Measurements from ENCODE around the gene PSMD6. TPM values are rescaled to one million over a fixed set of nuclear protein-coding genes. Genes with fewer than 3 reads are reported as not detected.
A peak's percentile ranks its signal among the peaks of the same experiment; 100 is the strongest.

PSMD6 gene
- total RNA-seq, 4 donors from 2014 or later = 73.1 to 97.4 (median 79.5) TPM

DNA sequence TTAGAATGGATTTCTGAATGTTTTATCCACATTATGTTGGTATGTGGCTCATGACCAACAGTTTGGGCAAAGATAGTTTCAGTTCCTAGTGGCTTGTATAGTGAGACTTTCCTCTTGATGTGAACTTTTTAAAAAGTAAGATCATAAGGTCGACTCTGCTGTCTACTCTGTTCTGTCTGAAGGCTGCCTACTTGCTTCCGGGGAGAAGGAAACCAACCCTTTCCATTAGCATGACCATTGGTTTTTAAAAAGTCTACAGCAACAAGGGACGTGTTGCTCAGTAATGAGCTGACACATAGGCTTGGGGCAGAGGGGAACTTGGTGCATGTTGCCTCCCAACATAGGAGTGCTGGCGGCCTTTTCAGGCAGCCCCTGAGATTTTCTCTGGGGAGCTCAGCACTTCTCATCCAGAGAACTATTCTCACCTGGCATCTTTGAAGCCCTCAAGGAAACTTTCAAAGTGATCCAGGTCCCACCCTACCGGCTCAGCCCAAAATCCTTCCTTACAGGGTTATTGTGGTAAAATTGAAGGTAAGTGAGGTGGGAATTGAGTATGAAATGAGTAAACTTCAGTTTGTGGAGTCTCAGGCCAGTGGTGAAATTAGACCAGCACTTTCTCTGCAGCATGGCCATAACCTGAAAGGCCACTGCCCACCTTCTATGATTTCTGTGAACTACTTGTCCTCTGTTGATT is 30.6 kb downstream of the PSMD6 start:
- H3K4me3 ChIP-seq = no peak overlapping the region
- H3K27ac ChIP-seq = peak overlapping the region in 1 of 4 donors; percentile 17
- no peak for ATAC-seq
- no peaks in the 10 kb centered on the region for H3K9me3 ChIP-seq
- TF ChIP-seq POLR2A (IDR thresholded peaks at IDR 0.05) = no peak
- TF ChIP-seq, protein P1, sequence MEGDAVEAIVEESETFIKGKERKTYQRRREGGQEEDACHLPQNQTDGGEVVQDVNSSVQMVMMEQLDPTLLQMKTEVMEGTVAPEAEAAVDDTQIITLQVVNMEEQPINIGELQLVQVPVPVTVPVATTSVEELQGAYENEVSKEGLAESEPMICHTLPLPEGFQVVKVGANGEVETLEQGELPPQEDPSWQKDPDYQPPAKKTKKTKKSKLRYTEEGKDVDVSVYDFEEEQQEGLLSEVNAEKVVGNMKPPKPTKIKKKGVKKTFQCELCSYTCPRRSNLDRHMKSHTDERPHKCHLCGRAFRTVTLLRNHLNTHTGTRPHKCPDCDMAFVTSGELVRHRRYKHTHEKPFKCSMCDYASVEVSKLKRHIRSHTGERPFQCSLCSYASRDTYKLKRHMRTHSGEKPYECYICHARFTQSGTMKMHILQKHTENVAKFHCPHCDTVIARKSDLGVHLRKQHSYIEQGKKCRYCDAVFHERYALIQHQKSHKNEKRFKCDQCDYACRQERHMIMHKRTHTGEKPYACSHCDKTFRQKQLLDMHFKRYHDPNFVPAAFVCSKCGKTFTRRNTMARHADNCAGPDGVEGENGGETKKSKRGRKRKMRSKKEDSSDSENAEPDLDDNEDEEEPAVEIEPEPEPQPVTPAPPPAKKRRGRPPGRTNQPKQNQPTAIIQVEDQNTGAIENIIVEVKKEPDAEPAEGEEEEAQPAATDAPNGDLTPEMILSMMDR (IDR thresholded peaks at IDR 0.05) = no peak
- TF ChIP-seq EP300 (IDR thresholded peaks at IDR 0.05) = no peak
- no peak for TF ChIP-seq POLR2AphosphoS5 (IDR thresholded peaks at IDR 0.05)
- 83 to 89% methylated on average over 1 to 4 of the region's 5 CpGs for WGBS, 2 donors (ENCODE audit: low coverage in 1 of 2)
- peaks cover 0 to 14% (median 0%) of the 10 kb centered on the region in 3 donors for H3K4me1 ChIP-seq
- H3K27me3 ChIP-seq = no peaks in the 10 kb centered on the region
- H3K36me3 ChIP-seq = peaks cover 0 to 94% of the 10 kb centered on the region in 2 donors

DNA sequence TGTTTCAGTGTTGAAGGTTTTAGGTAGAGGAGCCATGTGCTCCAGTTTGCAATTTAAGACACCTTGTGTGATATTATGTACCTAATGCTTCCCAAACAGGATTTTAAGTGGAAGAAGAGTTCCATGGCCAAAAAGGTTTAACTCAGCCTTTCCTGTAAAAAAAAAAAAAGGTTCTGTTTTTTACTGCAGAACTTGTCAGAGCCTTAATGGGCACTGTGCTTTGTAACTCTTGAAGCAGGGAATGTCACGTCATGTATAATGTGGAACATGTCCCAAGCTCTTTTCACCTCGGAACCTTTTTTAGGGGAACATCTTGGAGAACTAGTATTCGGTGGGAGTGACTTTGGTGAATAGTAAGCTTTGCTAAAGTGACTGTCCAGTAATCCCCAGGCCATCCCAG is 31.6 kb downstream of the PSMD6 start:
- H3K27me3 ChIP-seq = no peaks in the 10 kb centered on the region
- H3K36me3 ChIP-seq = peaks cover 0 to 94% of the 10 kb centered on the region in 2 donors
- H3K27ac ChIP-seq = no peak overlapping the region
- peaks cover 0 to 11% (median 0%) of the 10 kb centered on the region in 3 donors for H3K4me1 ChIP-seq
- WGBS, 2 donors (ENCODE audit: low coverage in 1 of 2) = 84 to 94% methylated on average over 3 of the region's 3 CpGs
- H3K4me3 ChIP-seq = no peak overlapping the region
- ATAC-seq = no peak
- no peaks in the 10 kb centered on the region for H3K9me3 ChIP-seq
- TF ChIP-seq POLR2AphosphoS5 (IDR thresholded peaks at IDR 0.05) = no peak

DNA sequence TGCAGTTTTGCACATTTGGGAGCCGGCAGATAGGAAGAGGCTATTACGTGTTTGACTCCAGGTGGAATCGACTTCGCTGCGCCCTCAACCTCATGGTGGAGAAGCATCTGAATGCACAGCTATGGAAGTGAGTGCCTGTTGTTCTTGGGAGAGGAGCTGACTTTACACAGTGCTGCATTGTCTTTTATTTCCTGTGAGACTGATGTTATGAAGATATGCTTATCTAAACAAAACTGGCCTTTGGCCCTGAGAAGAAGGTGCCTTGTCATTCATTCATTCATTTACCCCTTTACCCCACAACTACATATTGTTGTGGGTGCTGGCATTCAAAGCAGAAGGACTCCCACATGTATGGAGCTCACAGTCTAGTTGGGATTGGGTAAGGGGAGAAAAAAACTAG is 32.6 kb downstream of the PSMD6 start:
- Histone ChIP-seq H3K4me3 (no peak overlapping the region), H3K27me3 (no peaks in the 10 kb centered on the region), H3K9me3 (no peaks in the 10 kb centered on the region), H3K36me3 (peaks cover 0 to 91% of the 10 kb centered on the region in 2 donors), H3K4me1 (peaks cover 0 to 11% (median 0%) of the 10 kb centered on the region in 3 donors), H3K27ac (no peak overlapping the region)
- 54 to 95% methylated on average over 3 to 4 of the region's 5 CpGs for WGBS, 2 donors (ENCODE audit: low coverage in 1 of 2)
- no peak for ATAC-seq
- TF ChIP-seq, protein P1 (IDR thresholded peaks at IDR 0.05) = no peak
- TF ChIP-seq POLR2AphosphoS5 (IDR thresholded peaks at IDR 0.05) = no peak
- TF ChIP-seq EP300 (IDR thresholded peaks at IDR 0.05) = no peak
- no peak for TF ChIP-seq POLR2A (IDR thresholded peaks at IDR 0.05)

DNA sequence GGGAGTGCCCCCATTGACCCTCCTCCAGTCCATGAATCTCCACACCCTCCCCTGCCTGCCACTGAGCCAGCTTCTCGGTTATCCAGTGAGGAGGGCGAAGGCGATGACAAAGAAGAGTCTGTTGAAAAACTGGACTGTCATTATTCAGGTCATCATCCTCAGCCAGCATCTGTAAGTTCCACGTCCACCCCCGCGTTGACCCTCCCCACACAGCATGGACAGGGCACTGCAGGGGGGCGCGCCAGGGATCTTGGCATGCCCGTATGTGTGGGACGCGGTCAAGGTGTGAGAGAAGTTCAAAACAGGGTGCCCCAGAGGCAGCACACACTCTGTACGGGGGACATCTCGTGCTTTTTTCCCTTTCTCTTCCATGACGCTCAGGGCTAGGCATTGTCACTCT is 33.1 kb downstream of the PSMD6 start:
- no peaks in the 10 kb centered on the region for H3K9me3 ChIP-seq
- peaks cover 0 to 90% of the 10 kb centered on the region in 2 donors for H3K36me3 ChIP-seq
- WGBS, 2 donors (ENCODE audit: low coverage in 1 of 2) = 77 to 90% methylated on average over 5 to 7 of the region's 14 CpGs
- no peak overlapping the region for H3K27ac ChIP-seq
- TF ChIP-seq EP300 (IDR thresholded peaks at IDR 0.05) = no peak
- TF ChIP-seq, protein P1 (IDR thresholded peaks at IDR 0.05) = no peak
- TF ChIP-seq POLR2AphosphoS5 (IDR thresholded peaks at IDR 0.05) = no peak
- no peak for TF ChIP-seq POLR2A (IDR thresholded peaks at IDR 0.05)
- no peak overlapping the region for H3K4me3 ChIP-seq
- peaks cover 0 to 11% (median 0%) of the 10 kb centered on the region in 3 donors for H3K4me1 ChIP-seq
- H3K27me3 ChIP-seq = no peaks in the 10 kb centered on the region
- ATAC-seq = no peak

DNA sequence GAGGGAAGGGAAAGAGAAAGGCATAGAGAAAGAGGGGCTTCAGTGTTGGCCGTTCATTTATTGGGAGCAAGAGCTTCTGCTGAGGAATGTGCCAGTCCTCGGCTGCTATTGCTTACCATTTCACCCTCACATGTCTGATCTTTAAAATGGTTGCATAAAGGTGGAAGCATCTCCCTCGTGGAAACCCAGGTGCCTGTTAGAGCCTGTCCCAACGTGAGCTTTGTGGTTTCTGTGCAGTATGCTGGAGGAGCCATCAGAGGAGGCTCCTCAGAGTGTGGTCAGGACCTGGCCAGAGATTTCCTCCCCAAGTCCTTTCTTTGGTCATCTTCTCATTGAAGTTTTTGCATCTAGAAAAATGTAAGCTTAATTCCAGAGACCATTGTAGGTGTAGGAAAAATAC is 34.4 kb downstream of the PSMD6 start:
- peaks cover 0 to 89% of the 10 kb centered on the region in 2 donors for H3K36me3 ChIP-seq
- peaks cover 0 to 10% (median 0%) of the 10 kb centered on the region in 3 donors for H3K4me1 ChIP-seq
- 73 to 79% methylated on average over 4 of the region's 4 CpGs for WGBS, 2 donors (ENCODE audit: low coverage in 1 of 2)
- no peak overlapping the region for H3K27ac ChIP-seq
- ATAC-seq = no peak
- no peak for TF ChIP-seq POLR2AphosphoS5 (IDR thresholded peaks at IDR 0.05)
- TF ChIP-seq POLR2A (IDR thresholded peaks at IDR 0.05) = no peak
- TF ChIP-seq, protein P1 (IDR thresholded peaks at IDR 0.05) = no peak
- TF ChIP-seq EP300 (IDR thresholded peaks at IDR 0.05) = no peak
- H3K9me3 ChIP-seq = no peaks in the 10 kb centered on the region
- H3K4me3 ChIP-seq = no peak overlapping the region
- no peaks in the 10 kb centered on the region for H3K27me3 ChIP-seq
